NK-92 (cell line): Measurements from ENCODE around the gene SRGN.
"Not testable (repeated sequence)": the region's sequence is repeated elsewhere in the genome, so short reads cannot be mapped to it uniquely, and the experiment has no call there.

Source experiments
- DNase-seq: peaks from one replicate; lab custom pipeline; 2025; ENCODE audit not compliant: unreplicated experiment; lab: John Stamatoyannopoulos, UW

Gene SRGN

DNA sequence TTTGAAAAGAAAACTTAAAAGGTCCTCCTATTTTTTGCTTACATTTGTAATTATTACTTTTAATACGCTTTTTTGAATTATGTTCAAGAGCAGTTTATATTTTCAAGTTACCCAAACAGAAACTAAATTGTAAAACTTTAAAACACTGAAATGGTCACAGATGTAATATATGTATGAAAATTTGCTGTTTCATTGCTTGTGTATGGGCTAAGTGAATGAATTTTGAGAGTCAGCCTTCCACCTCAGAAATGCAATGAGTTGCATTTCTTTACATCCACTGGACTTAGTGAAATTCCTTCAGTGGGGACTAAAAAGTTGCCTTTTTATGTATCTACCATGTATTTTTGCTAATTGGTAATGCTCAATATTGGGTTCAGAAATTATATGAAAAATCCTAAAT is 37.7 kb downstream of the SRGN start:
- DNase-seq, result no peak

DNA sequence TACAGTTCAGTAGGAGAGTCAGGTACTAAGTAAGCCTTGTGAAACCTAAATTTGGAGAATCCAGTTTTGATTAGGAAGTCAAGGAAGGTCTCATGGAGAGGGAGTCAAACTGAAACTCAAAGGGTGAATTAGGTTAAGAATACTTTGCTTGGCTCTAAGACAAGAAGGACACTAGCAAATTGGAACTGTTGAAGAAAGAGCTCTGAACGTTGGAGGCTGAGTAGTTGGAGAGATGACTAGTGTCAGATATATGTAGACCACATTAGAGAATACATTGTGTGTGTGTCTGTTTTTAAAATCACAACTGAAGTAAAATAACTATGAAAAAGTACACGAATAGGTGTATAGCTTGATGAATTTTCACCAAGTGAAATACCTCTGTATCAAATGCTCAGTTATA is 42.3 kb downstream of the SRGN start:
- no peak for DNase-seq

DNA sequence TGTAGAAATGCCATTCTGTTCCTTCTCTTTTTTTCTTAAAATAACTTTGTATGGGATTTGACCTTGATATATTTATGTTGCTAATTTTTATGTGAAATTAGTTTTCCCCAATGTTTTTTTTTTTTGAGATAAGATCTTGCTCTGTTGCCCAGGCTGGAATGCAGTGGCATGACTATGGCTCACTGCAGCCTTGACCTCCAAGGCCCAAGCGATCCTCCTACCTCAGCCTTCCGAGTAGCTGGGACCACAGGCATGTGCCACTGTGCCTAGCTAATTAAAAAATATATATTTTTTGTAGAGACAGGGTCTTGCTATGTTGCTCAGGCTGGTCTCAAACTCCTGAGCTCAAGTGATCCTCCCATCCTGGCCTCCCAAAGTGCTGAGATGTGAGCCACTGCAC is 52.1 kb downstream of the SRGN start:
- no peak for DNase-seq

DNA sequence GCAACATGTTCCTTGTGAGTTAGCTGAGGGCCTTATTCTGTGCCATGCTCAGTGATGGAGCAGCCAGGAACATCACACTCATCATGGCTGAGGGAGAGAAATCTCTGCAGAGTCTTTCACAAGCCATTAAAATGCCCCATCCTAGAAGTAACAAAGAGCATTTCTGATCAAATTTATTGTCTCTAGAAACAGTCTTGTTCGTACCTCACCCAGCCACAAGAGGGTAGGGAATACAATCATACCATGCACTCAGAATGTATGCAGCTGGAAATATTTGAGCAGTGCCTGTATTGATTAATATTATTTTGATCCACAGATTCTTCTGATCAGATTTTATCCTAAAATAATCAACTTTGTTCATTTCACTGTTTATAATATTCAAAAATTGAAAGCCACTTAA is 53.4 kb downstream of the SRGN start:
- DNase-seq, result no peak

DNA sequence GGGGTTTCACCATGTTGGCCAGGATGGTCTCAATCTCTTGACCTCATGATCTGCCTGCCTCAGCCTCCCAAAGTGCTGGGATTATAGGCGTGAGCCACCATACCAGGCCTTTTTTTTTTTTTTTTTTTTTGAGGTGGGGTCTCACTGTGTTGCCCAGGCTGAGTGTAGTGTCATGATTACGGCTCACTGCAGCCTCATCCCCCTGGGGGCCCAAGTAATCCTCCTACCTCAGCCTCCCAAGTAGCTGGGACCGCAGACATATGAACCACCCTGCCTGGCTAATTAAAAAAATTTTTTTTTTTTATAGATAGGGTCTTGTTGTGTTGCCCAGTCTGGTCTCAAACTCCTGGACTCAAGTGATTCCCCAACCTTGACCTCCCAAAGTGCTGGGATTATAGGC is 54.2 kb downstream of the SRGN start:
- DNase-seq, result not testable (repeated sequence)

DNA sequence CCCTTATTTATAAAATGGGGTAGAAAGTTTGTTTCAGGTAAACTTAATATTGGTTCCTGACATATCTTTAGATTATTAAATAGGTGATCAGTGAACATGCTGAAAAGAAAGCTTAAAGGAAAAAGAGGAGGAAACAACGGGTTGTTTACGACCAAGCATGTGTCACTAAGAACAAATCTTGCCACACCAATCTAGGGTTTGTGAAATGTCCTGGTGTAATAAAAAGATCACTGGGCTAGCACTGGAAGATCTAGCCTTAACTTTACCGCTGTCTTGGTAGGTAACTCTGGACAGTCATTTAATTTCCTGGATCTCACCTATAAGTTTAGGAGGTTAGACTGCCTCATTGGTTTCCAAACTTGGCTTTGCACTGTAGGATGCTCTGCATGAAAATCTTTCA is 55.1 kb downstream of the SRGN start:
- DNase-seq, result no peak

DNA sequence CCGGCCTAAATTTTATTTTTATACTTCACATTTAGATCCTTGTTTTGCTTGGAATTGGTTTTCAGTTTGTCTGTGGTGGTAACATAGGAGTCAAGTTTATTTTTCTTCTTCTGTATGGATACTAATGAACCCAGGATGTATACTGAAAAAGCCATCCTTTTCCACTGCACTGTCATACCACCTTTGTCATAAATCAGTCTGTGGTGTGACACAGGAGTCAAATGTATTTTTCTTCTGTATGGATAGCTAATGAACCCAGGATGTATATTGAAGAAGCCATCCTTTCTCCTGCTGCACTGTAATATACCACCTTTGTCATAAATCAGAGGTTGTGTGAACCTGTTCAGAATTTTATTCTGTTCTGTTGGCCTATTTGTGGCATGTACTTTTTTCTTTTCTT is 57.4 kb downstream of the SRGN start:
- DNase-seq, result no peak

DNA sequence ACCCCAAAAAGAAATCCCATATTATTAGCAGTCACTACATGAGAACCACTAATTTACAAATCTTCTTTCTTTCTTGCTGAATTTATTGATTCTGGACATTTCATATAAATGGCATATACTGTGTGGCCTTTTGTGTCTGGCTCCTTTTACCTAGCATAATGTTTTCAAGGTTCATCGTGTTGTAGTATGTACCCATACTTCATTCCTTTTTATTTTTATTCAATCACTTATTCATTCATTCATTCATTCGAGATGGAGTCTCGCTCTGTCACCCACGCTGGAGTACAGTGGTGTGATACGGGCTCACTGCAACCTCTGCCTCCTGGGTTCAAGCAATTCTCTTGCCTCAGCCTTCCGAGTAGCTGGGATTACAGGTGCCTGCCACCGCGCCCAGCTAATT is 58.0 kb downstream of the SRGN start:
- no peak for DNase-seq

DNA sequence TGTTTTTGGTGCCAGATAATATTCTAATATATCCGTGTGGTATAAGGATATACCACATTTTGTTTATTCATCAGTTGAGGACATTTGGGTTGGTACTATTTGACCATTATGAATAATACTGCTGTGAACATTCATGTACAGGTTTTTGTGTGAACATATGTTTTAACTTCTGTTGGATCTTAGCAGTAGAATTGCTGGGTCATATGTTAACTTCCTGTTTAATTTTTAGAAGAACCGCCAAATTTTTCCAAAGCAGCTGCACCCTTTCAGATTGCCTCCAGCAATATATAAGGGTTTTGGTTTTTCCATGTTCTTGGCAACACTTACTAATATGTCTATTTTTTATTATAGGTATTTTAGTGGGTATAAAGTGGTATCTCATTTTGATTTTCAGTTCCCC is 58.9 kb downstream of the SRGN start:
- no peak for DNase-seq

DNA sequence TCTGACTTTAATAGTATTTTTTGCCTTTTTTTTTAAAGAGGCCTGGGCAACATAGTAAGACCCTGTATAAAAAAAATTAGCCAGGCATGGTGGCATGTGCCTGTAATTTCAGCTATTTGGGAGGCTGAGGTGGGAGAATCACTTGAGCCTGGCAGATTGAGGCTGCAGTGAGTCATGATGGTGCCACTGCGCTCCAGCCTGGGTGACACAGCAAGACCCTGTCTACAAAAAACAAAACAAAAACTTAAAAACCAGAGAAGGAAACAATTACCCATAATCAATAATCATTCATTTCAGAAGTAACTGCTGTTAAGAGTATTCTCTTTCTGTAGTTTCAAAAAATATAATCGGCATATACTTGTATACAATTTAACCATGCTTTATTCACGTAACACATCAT is 64.1 kb downstream of the SRGN start:
- DNase-seq, result no peak

DNA sequence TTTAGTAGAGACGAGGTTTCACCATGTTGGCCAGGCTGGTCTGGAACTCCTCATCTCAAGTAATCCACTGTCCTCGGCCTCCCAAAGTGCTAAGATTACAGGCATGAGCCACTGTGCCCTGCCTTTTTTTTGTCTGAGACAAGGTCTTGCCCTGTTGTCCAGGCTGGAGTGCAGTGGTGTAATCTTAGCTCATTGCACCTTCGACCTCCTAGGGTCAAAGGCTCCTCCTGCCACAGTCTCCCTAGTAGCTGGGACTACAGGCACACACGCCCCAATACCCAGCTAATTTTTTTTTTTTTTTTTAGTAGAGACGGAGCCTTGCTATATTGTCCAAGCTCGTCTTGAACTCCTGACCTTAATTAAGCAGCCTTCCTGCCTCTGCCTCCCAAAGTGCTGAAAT is 65.3 kb downstream of the SRGN start:
- DNase-seq, result no peak
